HepG2 (cell line): ENCODE results near the gene LRATD1.

Experiments
- ATAD3A ChIP-seq: sonication (generic); formaldehyde crosslinking; IDR thresholded peaks from 2 replicates; pipeline ENCODE4 v1.4.0; 2020; ENCODE audit warnings: missing genetic modification reagents
- PCBP1 ChIP-seq: fragments of 200-400 bp; formaldehyde crosslinking; IDR thresholded peaks from 2 replicates; pipeline ENCODE4 v1.6.1; 2017; ENCODE audit warnings: mild to moderate bottlenecking, low read depth, low read length, borderline replicate concordance
- ZNF678 ChIP-seq: sonication (generic); formaldehyde crosslinking; IDR thresholded peaks from 2 replicates; pipeline ENCODE4 v1.4.0; 2020; ENCODE audit warnings: mild to moderate bottlenecking, missing genetic modification reagents

GRCh38 chr2:14632133-14632936 is at the start of gene LRATD1:
- no peak for TF ChIP-seq PCBP1
- no peak for TF ChIP-seq ATAD3A (CRISPR knock-in tag)
- TF ChIP-seq ZNF678 (CRISPR knock-in tag) = no peak
